ENCODE measurements around the gene PLAGL2. TPM values are rescaled to one million over a fixed set of nuclear protein-coding genes. Genes with fewer than 3 reads are reported as not detected.

The PLAGL2 gene
- total RNA-seq, 1 experiment from 2014 or later = 8.5 TPM

DNA sequence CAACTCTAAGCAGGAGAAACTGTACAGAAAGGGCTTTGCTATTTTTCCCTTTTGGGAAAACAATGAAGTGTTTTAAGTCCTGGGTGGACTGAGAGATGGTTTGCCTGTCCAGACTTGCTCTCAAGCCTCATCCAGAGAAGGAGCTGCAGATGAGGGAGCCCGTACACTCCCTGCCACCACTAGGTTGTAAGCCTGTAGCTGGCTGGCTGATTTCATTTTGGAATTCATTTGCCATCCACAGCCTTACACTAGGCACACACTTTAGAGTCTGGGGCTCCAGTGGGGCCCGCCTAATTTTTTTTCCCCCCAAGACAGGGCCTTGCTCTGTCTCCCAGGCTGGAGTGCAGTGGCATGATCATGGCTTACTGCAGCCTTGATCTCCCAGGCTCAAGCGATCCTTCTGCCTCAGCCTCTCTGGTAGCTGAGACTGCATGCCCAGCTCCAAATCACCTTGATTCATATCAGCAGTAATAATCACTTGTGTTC lies 28.5 kb upstream of the PLAGL2 start:
- Histone ChIP-seq H3K36me3 (replicated peaks; ENCODE audit: control insufficient read depth, insufficient read depth, low read length) (peaks cover 24% of the 10 kb centered on the region), H3K4me3 (ENCODE audit: insufficient read depth, low read depth, low read length) (no peak overlapping the region), H3K27me3 (ENCODE audit: control insufficient read depth, insufficient read depth, low read length) (no peaks in the 10 kb centered on the region)
- DNase-seq = no peak

DNA sequence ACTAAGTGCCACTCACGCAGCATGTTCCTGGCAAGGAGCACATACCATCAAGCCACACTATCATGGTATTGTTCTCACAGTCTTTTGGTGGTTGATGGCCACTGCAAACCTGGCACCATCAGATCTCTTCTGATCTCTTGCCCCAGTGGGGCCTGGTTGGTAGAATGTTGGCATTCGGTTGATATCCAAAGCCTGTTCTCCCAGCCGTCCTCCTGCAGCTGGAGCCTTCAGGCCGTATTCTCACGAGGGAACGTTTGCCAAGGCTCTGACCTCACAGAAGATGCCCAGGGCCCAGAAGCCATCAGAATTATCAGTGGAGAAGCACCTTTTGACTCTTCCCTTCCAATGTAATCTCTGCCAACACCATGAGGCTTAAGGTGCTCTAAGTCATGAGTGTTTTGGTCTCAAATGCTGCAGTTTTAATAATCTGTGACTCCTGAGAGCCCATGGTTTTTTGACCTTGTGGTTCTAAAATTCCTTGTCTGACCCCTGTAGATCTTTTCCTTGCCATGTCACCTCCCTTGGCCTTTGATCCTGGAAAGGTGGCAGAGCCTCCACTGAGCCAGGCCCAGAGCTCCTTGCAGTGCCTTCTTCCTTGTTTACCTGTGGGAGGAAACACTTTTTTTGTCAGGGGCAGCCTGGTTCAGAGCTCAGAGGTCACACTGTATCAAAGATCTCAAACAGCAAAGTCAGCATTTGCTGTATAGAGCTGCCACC lies 27.9 kb upstream of the PLAGL2 start:
- Histone ChIP-seq H3K27me3 (ENCODE audit: control insufficient read depth, insufficient read depth, low read length) (no peaks in the 10 kb centered on the region), H3K4me3 (ENCODE audit: insufficient read depth, low read depth, low read length) (no peak overlapping the region), H3K36me3 (replicated peaks; ENCODE audit: control insufficient read depth, insufficient read depth, low read length) (peaks cover 29% of the 10 kb centered on the region)
- no peak for DNase-seq

DNA sequence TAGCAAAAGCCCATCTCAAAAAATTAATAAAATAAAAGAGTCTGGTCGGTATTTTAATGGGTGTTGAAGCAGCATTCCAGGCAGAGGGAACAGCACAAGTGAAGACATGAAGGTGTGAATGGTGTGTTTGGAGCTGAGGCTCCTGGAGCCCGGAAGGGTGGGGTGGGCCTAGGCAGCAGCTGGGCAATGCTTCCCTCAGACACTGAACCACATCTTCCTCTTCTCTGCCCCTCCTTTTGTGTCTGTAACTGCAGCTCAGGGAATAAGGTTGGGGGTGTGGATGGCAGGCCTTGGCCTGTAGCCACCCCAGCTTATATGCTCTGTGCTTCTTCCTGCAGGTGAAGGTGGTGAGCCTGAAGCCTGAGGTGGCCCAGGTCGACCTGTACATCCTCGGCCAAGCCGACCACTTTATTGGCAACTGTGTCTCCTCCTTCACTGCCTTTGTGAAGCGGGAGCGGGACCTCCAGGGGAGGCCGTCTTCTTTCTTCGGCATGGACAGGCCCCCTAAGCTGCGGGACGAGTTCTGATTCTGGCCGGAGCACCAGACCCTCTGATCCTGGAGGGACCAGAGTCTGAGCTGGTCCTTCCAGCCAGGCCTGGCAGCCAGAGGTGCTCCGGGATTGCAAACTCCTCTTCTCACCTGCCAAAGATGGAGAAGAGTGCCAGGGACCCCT lies 26.7 kb upstream of the PLAGL2 start:
- Histone ChIP-seq H3K36me3 (replicated peaks; ENCODE audit: control insufficient read depth, insufficient read depth, low read length) (peaks cover 29% of the 10 kb centered on the region), H3K27me3 (ENCODE audit: control insufficient read depth, insufficient read depth, low read length) (no peaks in the 10 kb centered on the region), H3K4me3 (ENCODE audit: insufficient read depth, low read depth, low read length) (no peak overlapping the region)
- DNase-seq = no peak

DNA sequence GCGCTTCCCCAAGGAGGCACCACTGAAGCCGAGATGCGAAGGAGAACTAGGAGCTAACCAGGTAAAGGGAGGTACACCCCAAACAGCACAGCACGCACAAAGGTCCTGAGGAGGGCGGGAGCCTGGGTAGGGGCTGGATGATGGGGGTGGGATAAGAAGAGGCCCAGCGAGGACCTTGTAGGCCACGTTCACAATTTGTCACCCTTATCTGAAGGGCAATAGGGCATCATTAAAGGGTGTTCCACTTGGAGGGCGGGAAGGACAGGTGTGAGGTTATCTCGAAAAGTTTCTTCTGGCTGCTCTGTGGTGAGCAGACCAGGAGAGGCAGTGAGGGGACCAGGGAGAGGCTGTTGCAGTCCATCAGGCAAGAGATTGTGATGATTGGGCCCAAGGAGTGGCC lies 25.7 kb upstream of the PLAGL2 start:
- DNase-seq = no peak
- peaks cover 33% of the 10 kb centered on the region for H3K36me3 ChIP-seq (replicated peaks; ENCODE audit: control insufficient read depth, insufficient read depth, low read length)
- no peaks in the 10 kb centered on the region for H3K27me3 ChIP-seq (ENCODE audit: control insufficient read depth, insufficient read depth, low read length)
- H3K4me3 ChIP-seq (ENCODE audit: insufficient read depth, low read depth, low read length) = no peak overlapping the region

DNA sequence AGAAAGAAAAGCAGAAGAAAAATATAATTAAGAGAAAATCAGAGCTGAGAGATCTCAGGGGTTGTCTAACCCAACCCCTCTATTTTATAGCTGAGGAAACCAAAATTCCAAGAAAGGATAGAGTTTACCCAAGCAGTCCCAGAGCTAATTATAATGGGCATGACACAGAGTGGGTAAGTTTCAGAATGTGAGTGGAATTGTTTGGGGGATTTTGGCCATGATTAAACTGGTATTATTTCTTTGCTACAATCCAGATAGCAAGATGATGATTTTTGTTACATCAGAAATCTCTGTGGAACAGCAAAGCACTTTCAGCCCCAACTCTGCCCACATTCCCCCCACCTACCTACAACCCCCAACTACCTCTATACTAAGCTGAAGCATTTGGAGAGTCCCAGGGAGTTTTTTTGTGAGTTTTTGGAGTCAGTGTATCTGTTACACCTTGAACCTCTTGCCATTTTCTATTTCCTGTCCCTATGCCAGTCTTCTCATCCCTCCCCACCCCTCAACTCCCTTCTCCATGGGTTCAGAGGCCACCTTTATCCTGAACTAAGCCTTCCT lies 24.9 kb upstream of the PLAGL2 start:
- H3K36me3 ChIP-seq (replicated peaks; ENCODE audit: control insufficient read depth, insufficient read depth, low read length) = peaks cover 36% of the 10 kb centered on the region

DNA sequence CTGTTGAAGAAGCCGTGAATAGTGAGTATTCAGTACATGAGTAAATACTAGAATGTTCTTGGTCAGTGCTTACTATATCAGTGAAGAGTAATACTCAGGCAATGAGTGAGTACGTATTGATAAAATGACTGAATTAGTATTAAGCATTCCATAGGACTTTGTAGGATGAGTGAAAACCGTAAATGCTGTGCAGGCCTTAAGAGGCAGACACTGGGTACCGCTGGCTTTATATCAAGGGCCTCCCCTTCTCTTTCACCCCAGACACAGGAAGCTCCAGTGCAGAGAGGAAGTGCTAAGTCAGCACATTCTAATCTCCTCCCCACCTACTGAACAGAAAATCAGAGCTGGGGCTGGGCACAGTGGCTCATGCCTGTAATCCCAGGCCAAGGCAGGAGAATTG lies 24.3 kb upstream of the PLAGL2 start:
- H3K36me3 ChIP-seq (replicated peaks; ENCODE audit: control insufficient read depth, insufficient read depth, low read length) = peaks cover 37% of the 10 kb centered on the region

More for the DNA sequence above, 24.9 kb upstream of the PLAGL2 start:
- Histone ChIP-seq H3K27me3 (ENCODE audit: control insufficient read depth, insufficient read depth, low read length) (no peaks in the 10 kb centered on the region), H3K4me3 (ENCODE audit: insufficient read depth, low read depth, low read length) (no peak overlapping the region)
- DNase-seq = no peak

DNA sequence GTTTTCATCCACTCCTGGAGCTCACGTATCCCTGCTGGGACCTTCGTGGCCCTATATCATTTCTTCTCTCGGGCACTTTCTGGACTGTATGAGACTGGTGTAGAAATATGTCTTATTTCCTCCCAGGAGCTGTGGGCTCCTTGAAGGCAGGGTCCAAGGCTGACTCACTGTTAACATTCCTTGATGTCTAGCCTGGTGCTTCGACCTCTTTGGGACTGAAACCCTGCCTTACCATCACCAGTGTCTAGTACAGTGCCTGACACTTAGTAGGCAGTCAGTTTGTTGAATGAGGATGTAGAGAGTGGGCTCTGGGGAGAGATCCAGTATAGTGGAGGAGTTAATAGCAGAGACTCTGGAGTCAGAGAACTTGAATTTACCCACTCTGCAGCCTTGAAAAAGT lies 23.7 kb upstream of the PLAGL2 start:
- no peak for DNase-seq
- Histone ChIP-seq H3K36me3 (replicated peaks; ENCODE audit: control insufficient read depth, insufficient read depth, low read length) (peaks cover 37% of the 10 kb centered on the region), H3K27me3 (ENCODE audit: control insufficient read depth, insufficient read depth, low read length) (no peaks in the 10 kb centered on the region), H3K4me3 (ENCODE audit: insufficient read depth, low read depth, low read length) (no peak overlapping the region)

More for the DNA sequence above, 24.3 kb upstream of the PLAGL2 start:
- no peak for DNase-seq
- no peak overlapping the region for H3K4me3 ChIP-seq (ENCODE audit: insufficient read depth, low read depth, low read length)
- no peaks in the 10 kb centered on the region for H3K27me3 ChIP-seq (ENCODE audit: control insufficient read depth, insufficient read depth, low read length)

DNA sequence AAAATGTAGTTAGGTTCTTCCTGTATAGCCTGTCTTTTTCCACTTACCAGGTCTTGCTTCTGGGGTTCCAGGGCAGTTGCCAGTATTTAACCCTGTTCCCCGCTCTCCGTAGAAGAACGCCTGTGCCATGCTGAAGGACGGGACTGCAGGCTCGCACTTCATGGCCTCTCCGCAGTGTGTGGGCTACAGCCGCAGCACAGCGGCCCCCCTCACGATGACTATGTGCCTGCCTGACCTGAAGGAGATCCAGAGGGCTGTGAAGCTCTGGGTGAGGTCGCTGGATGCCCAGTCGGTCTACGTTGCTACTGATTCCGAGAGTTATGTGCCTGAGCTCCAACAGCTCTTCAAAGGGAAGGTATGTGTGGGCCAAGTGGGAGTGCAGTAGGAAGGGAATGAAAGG lies 23.2 kb upstream of the PLAGL2 start:
- peaks cover 38% of the 10 kb centered on the region for H3K36me3 ChIP-seq (replicated peaks; ENCODE audit: control insufficient read depth, insufficient read depth, low read length)
- no peaks in the 10 kb centered on the region for H3K27me3 ChIP-seq (ENCODE audit: control insufficient read depth, insufficient read depth, low read length)
- no peak for DNase-seq
- no peak overlapping the region for H3K4me3 ChIP-seq (ENCODE audit: insufficient read depth, low read depth, low read length)

DNA sequence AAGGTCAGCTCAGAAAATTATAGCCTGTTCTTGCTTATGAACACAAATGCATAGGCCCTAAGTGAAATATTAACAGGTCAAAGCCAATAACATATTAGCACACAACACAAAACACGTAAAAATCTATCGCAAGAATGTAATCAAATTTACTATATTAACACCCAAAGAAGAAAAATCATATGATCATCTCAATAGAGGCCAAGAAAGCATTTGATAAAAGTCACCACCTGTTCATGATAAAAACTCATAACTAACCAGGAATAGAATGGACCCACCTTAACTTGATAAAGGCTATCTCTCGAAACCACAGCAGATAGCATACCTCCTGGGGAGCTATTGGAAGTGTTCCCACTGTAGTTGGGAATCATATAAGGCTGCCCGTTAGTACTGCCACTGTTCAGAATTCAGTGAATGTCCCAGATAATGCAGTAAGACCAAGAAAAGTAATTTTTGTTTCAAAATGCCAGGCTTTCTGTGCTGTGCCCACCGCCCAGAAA lies 21.8 kb upstream of the PLAGL2 start:
- Histone ChIP-seq H3K36me3 (replicated peaks; ENCODE audit: control insufficient read depth, insufficient read depth, low read length) (peaks cover 35% of the 10 kb centered on the region), H3K4me3 (ENCODE audit: insufficient read depth, low read depth, low read length) (no peak overlapping the region), H3K27me3 (ENCODE audit: control insufficient read depth, insufficient read depth, low read length) (no peaks in the 10 kb centered on the region)
- no peak for DNase-seq

DNA sequence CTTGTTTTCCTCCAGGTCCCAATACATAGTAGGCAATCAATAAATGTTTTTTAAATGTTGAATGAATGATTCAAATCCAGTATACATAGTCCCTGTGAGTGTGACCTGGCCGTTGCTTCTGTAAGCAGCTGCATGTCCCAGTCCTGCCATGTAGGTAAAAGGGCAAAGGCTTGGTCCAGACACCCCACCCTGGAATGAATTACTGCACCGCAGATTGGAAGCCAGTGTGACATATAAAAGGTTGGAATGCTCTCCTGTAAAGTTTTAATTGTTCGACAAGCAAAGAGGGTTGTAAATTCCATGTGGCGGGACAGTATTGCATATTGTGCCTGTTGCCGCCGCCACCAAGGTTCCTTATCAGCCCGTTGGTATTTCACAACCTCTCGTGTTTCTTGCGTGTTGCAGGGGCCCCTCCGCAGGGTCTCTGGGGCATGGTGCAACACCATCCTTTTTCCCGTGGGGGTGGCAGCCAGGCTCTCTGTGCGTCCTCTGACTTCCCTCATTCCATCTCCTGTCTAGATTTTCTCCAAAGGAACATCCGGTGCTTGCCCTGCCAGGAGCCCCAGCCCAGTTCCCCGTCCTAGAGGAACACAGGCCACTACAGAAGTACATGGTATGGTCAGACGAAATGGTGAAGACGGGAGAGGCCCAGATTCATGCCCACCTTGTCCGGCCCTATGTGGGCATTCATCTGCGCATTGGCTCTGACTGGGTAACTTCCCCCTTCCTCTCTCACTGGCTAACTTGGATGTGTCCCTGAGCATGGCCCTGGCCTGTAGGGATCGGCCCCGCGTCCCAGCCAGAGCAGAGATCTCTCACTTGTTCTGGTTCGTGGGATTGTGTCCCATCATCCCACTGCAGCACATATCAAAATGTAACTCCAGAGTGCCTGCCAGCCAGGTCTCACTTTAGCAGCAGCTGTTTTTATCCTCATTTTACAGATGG lies 20.5 kb upstream of the PLAGL2 start:
- H3K36me3 ChIP-seq (replicated peaks; ENCODE audit: control insufficient read depth, insufficient read depth, low read length) = peaks cover 33% of the 10 kb centered on the region
- no peaks in the 10 kb centered on the region for H3K27me3 ChIP-seq (ENCODE audit: control insufficient read depth, insufficient read depth, low read length)
- DNase-seq = no peak
- H3K4me3 ChIP-seq (ENCODE audit: insufficient read depth, low read depth, low read length) = no peak overlapping the region

DNA sequence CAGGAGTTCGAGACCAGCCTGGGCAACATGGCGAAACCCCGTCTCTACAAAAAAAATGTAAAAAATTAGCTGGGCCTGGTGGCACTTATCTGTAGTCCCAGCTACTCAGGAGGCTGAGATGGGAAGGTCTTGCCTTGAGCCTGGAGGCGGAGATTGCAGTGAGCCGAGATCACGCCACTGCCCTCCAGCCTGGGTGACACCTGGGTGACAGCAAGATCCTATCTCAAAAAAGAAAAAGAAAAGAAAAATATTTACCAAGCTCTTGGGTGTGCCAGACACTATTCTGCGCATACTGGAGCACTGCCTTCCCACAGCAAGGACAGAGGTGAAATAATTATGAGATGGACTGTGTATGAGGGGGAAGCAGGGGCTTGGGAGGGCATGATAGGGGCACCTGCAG lies 19.8 kb upstream of the PLAGL2 start:
- Histone ChIP-seq H3K36me3 (replicated peaks; ENCODE audit: control insufficient read depth, insufficient read depth, low read length) (peaks cover 27% of the 10 kb centered on the region), H3K27me3 (ENCODE audit: control insufficient read depth, insufficient read depth, low read length) (no peaks in the 10 kb centered on the region), H3K4me3 (ENCODE audit: insufficient read depth, low read depth, low read length) (no peak overlapping the region)
- DNase-seq = no peak

DNA sequence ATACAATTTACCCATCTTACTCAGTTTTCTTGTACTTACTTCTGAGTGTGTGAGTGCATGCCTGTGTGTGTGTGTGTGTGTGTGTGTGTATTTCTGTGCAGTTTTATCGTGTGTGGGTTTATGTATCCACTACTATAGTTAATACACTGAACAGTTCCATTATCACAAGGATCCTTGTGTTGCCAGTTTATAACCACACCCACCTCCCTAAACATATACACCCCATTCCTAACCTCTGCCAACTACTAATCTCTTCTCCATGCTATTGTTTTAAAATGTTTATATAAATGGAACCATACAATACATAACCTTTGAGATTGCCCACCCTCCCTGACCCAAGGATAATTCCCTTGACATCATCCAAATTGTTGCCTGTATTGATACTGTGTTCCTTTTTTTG lies 18.8 kb upstream of the PLAGL2 start:
- no peak overlapping the region for H3K4me3 ChIP-seq (ENCODE audit: insufficient read depth, low read depth, low read length)
- no peaks in the 10 kb centered on the region for H3K27me3 ChIP-seq (ENCODE audit: control insufficient read depth, insufficient read depth, low read length)
- no peak for DNase-seq
- H3K36me3 ChIP-seq (replicated peaks; ENCODE audit: control insufficient read depth, insufficient read depth, low read length) = peaks cover 22% of the 10 kb centered on the region

DNA sequence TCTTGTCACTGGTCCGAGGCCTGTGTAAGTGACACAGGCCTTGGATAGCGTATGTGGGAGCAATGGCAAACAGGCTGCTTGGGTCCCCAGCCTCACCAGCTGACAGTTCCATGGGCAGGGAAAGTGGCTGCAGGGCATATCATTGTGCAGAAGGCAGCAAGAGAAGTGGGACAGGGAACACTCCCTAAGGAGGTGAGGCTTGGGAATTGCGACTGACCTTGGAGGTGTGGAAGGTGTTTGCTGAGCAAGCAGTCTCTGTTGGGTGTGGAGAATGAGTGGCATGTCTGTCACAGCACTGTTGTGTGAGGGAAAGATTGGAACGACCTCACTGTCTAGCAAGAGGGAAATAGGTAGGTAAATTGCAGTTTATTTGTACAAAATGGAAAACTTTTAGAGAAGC lies 16.9 kb upstream of the PLAGL2 start:
- H3K4me3 ChIP-seq (ENCODE audit: insufficient read depth, low read depth, low read length) = no peak overlapping the region
- no peak for DNase-seq
- peaks cover 20% of the 10 kb centered on the region for H3K36me3 ChIP-seq (replicated peaks; ENCODE audit: control insufficient read depth, insufficient read depth, low read length)
- H3K27me3 ChIP-seq (ENCODE audit: control insufficient read depth, insufficient read depth, low read length) = no peaks in the 10 kb centered on the region
